Stimulated activated CD8-positive, alpha-beta memory T cell treated with anti-CD3 and anti-CD28 coated beads, Interleukin-7, amount 100 ng/mL, for 24 hours (primary cell): ENCODE results near the gene RTN4.
"Not testable (repeated sequence)": the region's sequence is repeated elsewhere in the genome, so short reads cannot be mapped to it uniquely, and the experiment has no call there.

Source experiments
- DNase-seq: peaks from one replicate; pipeline ENCODE4 v3.0.0-alpha.2; 2020; ENCODE audit warnings: low read depth

RTN4 gene

DNA sequence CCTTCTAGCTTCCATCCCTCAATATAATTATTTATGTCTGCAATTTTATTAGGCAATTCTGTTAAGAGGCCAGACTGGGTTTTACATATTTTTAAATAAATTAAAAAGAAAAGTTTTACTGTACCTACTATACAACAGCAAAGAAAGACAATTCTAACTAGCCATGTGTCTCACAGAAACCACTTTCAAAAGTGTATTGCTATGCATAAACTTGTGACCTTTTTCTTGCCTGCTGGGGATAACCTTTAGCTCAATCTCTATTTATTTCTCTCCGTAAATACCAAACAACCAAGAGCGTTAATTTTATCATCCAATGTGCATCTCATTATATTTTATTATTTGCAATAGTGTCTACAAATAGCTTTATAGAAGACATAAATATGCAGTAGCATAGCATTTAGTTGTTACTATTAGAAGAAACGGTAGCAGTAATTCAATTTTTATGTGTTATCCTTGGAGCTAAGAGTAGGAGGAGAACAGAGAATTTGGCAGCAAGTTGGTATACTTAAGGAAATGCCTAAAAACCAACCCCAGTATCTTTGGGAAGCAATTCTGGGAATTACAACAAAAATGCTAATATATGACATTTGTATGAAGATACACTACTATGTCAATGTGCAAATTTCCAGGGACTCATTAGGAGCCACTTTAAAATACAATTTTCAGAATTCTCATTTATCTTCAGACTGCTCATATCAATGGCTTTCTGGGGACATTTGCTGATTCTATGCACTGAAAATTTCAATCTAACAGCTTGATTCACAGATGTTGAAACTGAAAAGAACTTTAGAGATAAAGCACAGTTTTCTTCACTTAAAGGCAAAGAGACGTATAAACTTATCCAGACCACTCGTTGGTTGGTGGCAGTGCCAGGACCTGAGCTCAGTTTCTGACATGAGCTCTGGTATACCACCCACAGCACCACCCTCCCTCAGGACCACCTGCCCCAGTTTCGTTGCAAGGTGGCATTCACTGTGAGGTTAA lies 23.0 kb upstream of the RTN4 start:
- no peak for DNase-seq

DNA sequence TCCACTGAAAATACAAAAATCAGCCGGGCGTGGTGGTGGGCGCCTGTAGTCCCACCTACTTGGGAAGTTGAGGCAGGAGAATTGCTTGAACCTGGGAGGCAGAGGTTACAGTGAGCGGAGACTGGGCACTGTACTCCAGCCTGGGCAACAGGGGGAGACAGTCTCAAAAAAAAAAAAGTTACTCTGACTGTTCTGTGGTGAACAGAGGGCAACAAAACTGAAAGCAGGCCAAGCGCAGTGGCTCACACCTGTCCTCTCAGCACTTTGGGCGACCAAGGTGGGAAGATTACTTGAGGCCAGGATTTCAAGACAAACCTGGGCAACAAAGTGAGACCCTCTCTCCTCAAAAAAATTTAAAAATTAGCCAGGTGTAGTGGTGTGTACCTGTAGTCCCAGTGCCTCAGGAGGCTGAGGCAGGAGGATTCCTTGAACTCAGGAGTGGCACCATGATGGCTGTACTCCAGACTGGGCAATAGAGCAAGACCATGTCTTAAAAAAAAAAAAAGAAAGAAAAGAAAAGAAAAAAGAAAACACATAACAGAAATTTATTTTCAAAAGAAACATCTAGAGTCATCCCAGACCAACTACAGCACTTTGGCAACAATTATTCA lies 13.6 kb upstream of the RTN4 start:
- no peak for DNase-seq

DNA sequence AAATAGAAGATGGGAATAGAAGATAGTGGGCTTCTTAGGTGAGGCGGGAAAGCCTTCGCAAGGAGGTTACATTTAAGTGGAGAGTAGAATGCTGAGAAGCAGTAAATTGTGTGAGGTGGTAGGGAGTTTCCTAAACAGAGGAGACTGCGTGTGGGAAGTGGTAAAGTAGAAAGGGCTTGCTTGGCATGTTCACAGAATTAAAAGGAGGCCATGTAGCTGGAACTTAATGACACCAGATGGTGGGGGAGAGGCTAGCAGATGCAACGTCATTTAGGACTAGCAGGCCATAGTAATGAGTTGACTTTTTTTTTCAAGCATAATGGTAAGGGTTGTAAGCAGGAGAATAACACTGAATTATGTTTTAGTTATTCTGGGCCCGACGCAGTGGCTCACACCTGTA lies 13.0 kb upstream of the RTN4 start:
- DNase-seq: no peak

DNA sequence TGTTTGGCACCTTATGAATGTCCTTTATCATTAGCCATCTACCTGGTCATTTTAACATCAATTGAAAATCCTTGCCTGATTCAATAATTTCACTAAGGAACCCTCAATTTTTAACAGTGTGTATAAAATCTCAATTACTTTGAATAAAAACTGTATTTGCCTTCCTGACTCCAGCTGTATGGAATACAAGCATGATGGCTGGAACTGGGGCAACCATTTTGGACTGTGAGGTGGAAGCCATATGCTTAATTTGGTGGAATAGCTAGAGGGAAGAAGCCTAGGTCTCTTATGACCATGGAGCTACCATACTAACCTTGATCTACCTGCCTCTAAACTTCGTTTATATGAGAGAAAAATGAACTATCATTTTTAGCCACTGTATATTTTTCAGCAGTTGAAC lies 12.5 kb upstream of the RTN4 start:
- no peak for DNase-seq

DNA sequence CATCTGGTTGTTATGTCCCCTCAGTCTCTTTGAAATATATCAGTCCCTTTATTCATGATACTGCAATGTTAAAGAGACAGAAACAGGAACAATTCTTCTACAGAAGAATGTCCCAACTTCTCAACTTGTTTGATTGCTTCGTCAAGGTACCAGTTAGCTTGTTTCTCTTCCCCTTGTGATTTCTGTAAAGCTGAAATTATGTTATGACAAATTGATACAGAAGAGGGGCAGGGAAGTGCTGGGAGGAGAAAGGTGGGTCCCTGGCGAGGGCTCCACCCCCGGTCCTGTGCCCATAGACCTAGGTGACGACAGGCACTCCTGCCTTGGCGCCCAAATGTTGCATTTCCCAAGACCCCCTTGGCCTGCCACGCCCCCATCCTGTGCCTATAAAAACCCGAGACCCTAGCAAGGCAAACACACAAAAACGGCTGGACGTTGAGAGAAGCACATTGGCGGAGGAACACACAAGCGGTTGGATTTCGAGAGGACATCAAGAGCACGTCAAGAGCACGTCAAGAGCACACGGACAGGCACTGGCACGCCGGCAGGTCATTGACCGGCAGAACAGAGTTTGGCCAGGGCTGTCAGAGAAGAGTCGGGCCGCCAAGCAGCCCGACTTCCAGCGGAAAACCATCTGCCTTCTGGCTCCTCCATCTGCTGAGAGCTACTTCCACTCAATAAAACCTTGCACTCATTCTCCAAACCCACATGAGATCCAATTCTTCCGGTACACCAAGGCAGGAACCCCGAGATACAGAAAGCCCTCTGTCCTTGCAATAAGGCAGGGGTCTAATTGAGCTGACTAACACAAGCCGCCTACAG lies 11.5 kb upstream of the RTN4 start:
- no peak for DNase-seq

DNA sequence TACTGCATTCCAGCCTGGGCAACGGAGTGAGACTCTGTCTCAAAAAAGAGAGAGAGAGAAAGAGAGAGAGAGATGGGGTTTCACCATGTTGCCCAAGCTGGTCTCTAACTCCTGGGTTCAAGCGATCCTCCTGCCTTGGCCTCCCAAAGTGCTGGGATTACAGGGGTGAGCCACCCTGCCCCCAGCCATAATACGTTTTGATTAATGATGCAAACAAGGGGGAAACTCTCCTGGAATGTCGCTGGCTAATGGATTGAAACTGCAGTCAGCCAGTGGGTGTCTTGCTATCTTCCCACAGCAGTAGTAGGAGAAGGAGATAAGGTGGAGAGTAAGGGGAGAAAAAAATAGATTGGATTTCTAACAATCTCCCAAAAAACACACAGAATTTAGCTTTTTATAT lies 9.5 kb upstream of the RTN4 start:
- DNase-seq: no peak

DNA sequence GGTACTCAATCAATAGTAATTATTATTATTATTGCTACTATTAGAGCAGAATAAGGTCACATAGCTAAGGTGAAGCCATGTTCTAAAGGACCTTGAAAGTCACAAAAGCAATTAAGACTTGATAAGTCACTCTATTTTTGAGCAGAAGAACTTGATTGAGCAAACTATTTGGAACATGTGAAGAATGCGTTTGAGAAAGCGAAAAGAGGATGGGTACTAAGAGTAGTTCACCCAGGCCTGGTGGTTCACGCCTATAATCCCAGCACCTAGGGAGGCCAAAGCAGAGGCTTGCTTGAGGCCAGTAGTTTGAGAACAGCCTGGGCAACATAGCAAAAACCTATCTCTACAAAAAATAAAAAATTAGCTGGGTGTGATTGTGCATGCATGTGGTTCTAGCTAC lies 7.2 kb upstream of the RTN4 start:
- no peak for DNase-seq

DNA sequence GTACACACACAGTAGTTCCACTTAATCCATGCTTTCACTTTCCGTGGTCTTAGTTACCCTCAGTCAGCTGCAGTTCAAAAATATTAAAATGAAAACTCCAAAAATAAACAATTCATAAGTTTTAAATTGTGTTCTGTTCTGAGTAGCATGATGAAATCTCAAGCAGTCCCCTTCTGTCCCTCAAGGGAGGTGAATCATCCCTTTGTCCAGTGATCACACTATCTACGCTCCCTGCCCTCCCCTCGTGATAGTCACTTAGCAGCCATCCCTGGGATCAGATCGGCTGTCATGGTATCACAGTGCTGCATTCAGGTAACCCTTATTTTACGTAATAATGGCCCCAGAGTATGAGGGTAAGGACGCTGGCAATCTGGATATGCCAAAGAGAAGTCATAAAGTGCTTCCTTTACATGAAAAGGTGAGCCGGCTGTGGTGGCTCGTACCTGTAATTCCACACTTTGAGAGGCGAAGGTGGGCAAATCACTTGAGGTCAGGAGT lies 5.8 kb upstream of the RTN4 start:
- no peak for DNase-seq

DNA sequence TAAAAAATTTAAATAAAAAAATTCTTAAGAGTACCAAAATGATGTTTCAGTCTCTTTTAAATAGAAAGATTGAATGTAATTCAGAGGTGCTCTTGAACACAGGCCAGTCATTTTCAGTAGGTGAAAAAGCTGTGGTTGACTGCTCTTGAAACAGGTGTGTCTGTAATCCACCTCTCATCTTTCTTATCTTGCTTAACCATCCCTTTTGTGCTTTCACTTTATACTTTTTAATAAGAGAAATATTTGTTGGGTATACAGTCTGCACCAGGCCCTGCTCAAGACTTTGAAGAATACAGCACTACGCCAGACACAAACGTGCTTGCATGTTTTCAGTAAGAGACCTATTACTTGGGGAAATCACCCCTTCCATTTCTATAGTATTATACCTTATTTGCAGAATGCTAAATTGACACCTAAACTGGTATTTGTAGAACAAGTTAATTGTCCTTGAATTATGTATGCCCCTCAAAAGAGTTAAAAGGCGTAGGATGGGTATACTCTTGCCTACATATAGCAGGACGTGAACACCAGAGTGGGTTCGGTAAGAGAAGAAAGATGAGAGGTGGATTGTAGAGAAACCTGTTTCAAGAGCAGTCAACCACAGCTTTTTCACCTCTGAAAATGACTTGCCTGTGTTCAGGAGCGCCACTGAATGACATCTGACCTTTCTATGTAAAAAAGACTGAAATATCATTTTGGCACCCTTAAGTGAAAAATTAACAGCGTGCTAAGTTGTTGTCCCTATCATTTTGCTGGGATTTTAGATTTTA lies 4.0 kb upstream of the RTN4 start:
- DNase-seq: no peak

DNA sequence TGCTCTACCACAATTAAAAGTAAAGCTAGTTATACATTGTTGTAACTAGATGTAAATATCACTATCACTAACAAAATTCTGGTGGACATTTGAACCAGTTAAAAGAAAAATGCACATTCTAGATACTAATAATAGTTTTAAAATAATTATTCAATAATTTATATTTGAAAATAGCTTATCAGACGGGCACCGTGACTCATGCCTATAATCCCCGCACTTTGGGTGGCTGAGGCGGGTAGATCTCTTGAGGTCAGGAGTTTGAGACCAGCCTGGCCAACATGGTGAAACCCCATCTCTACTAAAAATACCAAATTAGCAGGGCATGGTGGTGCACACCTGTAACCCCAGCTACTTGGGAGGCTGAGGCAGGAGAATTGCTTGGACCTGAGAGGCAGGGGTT lies 3.0 kb upstream of the RTN4 start:
- not testable (repeated sequence) for DNase-seq

DNA sequence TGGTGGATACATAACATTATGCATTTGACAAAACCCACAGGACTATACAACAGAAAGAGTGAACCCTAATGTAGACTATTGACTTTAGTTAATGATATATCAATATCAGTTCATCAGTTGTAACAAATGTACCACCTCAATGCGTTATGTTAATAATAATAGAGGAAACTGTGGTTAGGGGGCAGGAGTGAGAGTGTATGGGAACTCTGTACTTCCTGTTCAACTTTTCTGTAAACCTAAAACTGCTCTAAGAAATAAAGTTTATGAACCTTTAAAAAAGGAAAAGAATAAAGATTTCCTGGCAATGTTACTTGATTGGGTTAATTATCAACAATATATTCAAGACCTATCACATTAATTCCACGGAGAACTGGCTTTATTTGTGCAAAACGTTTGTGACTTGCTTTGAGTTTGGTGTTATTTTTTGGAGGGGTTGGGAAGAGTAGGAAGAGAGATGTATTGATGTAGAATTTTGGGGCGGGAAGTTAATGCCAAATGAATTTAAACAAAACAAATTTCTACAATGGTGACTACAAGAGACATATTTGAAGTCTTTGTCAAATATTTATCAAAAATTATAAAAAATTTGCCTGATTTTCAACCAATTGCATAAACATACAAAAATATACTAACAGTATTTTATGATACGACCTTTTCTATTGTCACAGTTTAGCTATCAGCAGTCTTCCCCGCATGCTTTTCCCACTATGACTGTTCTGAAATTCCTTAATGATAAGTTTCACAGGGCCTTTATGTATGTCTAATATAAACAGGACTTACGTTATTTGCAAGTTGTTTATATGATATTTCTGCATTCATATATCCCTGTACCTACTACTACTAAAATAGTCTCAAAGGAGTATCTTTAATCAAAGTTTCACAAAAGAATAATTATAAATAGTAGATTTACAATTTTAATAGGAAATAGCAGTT lies 2.1 kb upstream of the RTN4 start:
- DNase-seq: no peak

DNA sequence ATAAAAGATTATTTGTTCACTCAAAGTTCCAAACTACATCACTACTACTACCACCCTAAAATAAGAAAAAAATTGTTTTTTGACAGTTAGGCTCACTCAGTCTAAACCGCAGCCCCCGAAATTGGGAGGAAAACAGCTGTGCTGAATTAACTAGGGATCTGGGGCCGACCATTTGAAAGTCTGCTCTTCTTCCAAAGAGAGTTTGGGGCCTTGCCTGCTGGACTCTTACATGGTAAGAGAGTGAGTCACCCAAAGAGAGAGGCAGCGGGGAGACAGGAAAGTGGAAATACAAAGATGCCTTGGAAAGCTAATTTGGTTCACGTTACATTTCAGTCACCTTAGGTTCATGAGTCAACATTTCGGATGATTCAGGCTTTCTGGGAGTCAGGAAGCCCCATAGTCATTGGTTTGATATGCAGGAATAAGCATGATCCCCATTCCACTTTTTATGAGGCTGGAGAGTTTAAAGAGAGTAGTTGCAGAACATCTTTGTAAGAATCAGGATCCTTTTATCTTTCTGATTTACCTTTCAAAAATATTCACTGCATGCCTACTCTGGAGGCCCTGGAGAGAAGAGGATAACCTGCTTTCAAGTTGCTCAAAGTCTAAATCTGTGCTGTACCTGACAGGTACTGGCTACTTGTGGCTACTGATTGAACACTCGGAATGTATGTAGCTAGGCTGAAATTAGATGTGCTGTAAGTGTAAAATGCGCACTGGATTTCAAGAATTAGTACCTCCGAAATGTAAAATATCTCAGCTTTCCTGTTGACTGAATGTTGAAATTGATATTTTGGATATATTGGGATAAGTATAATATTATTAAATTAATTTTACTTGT lies 995 bp upstream of the RTN4 start:
- no peak for DNase-seq

DNA sequence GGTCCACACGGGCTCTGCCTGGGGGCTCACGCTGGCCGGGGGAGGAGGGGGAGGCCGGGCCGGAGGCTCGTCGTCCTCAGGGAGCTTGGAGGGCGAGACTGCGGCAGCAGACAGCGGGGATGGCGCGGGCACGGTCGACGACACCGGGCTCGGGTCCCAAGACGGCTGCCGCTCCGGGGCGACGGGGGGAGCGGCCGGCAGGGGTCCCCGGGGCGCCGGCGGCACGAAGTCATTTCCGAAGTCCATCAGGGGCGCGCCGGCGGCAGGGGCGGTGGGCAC lies 491 bp downstream of the RTN4 start:
- no peak for DNase-seq

DNA sequence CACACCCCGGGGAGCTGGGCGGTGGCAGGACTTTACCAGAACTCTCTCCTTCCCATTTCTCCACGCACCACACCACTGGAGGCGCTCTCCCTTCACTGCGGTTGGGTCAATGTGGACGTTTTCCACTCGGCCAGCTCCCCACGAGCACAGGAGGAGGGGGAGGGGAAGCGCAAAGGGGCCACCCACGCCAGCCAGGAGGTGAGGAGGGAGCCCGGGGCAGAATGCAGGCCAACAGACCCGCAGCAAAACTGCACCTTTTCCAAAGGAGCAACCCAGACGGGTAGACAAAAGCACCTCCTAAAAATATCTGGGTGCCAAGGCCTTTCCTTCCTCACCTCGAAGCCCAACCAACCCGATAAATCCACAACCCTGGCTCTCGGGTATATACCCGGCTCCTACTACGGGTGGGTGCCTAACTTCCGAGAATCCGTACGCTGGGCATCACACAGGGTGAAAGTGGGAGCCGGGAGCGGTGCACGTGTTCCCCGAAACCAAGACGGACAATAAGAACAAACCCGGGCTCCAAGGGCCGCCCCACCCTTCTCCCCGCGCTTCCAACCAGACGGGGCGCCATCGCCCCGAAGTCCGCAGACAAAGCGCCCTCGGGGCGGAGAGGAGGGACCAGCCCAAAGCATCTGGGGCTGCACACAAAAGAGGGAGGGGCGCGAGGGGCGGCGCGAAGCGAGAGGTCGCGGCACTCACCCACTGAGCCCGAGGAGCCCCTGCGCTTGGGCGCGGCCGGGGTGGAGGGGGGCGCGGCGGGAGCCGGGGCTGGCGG lies 1.0 kb downstream of the RTN4 start:
- DNase-seq: peak; percentile 32

DNA sequence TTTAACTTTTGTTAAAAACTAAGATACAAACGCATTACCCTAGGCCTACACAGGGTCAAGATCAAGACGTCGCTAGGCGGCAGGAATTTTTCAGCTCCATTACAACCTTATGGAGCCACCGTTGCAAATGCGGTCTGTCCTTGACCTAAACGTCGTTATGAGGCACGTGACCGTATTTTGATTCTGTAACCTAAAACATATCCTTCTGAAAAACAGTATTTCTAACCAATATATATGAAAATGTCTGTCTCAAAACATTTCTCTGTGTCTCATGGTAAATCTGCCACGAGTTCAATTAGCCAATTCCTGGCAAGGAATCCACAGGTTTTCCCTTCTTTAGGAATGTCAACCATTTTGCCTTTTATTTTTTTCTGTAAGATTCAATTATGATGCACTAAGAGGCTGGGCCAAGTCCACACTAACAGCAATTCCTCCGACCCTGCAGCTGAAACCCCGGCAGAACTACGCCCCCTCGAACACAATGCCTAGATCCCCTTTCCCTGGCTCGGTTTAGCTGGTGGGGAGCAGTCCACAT lies 1.7 kb downstream of the RTN4 start:
- DNase-seq: no peak

DNA sequence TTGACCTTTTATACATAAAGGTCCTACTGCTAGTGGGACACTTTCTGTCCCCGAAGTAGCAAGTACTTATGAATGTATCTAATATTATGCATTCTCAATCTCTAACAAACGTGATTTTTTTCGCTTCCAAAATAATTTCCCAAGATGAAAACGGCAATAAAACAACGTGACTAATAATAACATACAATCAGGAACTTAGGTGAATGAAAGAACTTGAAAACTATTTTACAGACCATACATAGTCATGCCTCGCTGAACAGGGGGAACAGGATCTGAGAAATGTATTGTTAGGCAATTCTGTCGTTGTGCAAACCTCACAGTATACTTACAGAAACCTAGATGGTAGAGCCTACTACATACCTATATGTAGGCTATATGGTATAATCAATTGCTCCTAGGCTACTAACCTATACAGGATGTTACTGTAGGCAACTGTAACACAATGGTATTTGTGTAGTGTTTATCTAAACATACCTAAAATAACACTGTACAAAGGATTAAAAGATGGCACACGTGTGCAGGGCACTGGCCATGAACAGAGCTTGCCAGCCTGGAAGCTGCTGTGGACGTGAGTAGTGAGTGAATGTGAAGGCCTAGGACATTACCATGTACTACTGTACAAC lies 2.5 kb downstream of the RTN4 start:
- no peak for DNase-seq

DNA sequence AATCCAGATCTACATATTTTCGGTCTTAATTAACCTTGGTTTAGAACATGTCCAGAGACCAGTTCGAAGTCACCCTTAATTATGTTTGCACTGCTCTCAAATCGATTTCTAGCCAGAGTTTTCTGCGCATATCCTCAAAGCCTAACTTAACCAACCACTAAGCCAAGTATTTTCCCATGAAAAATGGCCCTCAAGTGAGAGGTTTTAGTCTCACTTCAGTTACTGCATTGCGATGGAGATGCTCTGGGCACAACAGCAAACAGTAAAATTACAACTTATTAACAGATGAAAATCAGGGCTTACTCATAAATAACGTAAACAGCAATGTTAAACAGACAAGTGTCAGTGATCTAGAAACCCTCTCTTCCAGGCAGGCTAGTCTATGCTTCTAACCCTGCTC lies 4.5 kb downstream of the RTN4 start:
- DNase-seq: no peak

DNA sequence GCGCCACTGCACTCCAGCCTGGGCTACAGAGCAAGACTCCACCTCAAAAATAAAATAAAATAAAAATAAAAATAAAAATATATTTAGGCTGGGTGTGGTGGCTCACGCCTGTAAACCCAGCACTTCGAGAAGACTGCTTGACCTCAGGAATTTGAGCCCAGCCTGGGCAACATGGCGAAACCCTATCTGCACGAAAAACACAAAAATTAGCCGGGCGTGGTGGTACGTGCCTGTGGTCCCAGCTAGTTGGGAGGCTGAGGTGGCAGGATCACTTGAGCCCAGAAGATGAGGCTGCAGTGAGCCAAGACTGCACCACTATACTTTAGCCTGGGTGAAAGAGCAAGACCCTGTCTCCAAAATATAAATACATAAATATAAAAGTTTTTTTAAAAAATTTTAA lies 6.4 kb downstream of the RTN4 start:
- DNase-seq: no peak
